Testis (tissue), 3 donors: Measurements from ENCODE around the gene SYPL1. TPM values are rescaled to one million over a fixed set of nuclear protein-coding genes. Genes with fewer than 3 reads are reported as not detected.

ENCODE experiments used
- DNase-seq: peaks from one replicate; pipeline ENCODE4 v3.0.0-alpha.2; 2019
- H3K27ac ChIP-seq, 2 donors: fragments of 200-600 bp; sonication (generic); one replicate each; pipeline ENCODE4 v1.5.1; 2019
- H3K27me3 ChIP-seq: fragments of 200-600 bp; sonication (generic); one replicate; pipeline ENCODE4 v1.5.1; 2019
- H3K36me3 ChIP-seq: fragments of 200-600 bp; sonication (generic); one replicate; pipeline ENCODE4 v1.5.1; 2017; ENCODE audit warnings: low read depth; ENCODE audit errors: missing control alignments
- H3K4me1 ChIP-seq: fragments of 200-600 bp; sonication (generic); one replicate; pipeline ENCODE4 v1.5.1; 2019
- H3K4me3 ChIP-seq, 2 donors: fragments of 200-600 bp; sonication (generic); one replicate each; pipeline ENCODE4 v1.5.1; 2017 to 2019
- H3K9me3 ChIP-seq: fragments of 200-600 bp; sonication (generic); one replicate; pipeline ENCODE4 v1.5.1; 2017
- POLR2A ChIP-seq: fragments of 450-650 bp; IDR thresholded peaks from one replicate; pipeline ENCODE4 v1.6.1; 2017; ENCODE audit warnings: antibody characterized with exemption, mild to moderate bottlenecking, moderate library complexity
- WGBS, 2 donors: methylation state at CpG; one replicate each; pipeline ENCODE4 v1.1.5; 2018; 5-methylcytosine and 5-hydroxymethylcytosine counted together
- intact Hi-C: fragments of 100-400 bp; cut with DNase I; formaldehyde crosslinking; loops from one replicate; pipeline ENCODE4 v1.15.1; 2023; ENCODE audit warnings: low total_unique reads
- polyA plus RNA-seq: library from polyadenylated mRNA; stranded (reverse); fragments of 350-450 nt; fragmentation: Illumina TruSeq; extraction: RNeasy Lipid Tissue Mini Kit (QIAGEN cat#74804); gene quantifications from one replicate; pipeline ENCODE4 v1.2.3, GENCODE V29; 2014; ENCODE audit warnings: low read depth, low replicate concordance; ENCODE audit not compliant: insufficient read depth
- total RNA-seq, 2 donors: library from RNA; depleted of rRNA; stranded (reverse); fragments of >200 nt; gene quantifications; one replicate each; pipeline ENCODE4 v1.2.3, GENCODE V29; 2016
- TF ChIP-seq, protein P1 (sequence below), 3 experiments: fragments of 450-650 bp in 2 of 3; fragments of 200-600 bp in 1 of 3; sonication (generic) in 1 of 3; IDR thresholded peaks; one replicate each; pipeline ENCODE4 v1.5.1; 2016 to 2019; ENCODE audit warnings: antibody characterized with exemption in 3 of 3, mild to moderate bottlenecking in 2 of 3, moderate library complexity in 1 of 3

Gene SYPL1
- total and polyA plus RNA-seq, 3 donors from 2014 or later, result 100.0 to 209 (median 116) TPM

GRCh38 chr7:106117786-106118544 is 5.9 kb upstream of the SYPL1 start:
- Histone ChIP-seq H3K27ac (no peak overlapping the region), H3K4me1 (peaks cover 5% of the 10 kb centered on the region), H3K36me3 (no peaks in the 10 kb centered on the region), H3K4me3 (no peak overlapping the region), H3K27me3 (no peaks in the 10 kb centered on the region), H3K9me3 (no peaks in the 10 kb centered on the region)
- TF ChIP-seq, protein P1, sequence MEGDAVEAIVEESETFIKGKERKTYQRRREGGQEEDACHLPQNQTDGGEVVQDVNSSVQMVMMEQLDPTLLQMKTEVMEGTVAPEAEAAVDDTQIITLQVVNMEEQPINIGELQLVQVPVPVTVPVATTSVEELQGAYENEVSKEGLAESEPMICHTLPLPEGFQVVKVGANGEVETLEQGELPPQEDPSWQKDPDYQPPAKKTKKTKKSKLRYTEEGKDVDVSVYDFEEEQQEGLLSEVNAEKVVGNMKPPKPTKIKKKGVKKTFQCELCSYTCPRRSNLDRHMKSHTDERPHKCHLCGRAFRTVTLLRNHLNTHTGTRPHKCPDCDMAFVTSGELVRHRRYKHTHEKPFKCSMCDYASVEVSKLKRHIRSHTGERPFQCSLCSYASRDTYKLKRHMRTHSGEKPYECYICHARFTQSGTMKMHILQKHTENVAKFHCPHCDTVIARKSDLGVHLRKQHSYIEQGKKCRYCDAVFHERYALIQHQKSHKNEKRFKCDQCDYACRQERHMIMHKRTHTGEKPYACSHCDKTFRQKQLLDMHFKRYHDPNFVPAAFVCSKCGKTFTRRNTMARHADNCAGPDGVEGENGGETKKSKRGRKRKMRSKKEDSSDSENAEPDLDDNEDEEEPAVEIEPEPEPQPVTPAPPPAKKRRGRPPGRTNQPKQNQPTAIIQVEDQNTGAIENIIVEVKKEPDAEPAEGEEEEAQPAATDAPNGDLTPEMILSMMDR (IDR thresholded peaks at IDR 0.05), result no peak
- no peak for TF ChIP-seq POLR2A
- 94 to 97% methylated on average over 9 of the region's 9 CpGs for WGBS, 2 donors
- no peak for DNase-seq
- intact Hi-C loops, result no loop called here

- H3K4me3 ChIP-seq, result no peak overlapping the region
- no peak for DNase-seq
- H3K4me1 ChIP-seq, result peaks cover 5% of the 10 kb centered on the region
- TF ChIP-seq, protein P1 (IDR thresholded peaks at IDR 0.05), result no peak
- no peak for TF ChIP-seq POLR2A
- WGBS, 2 donors, result 79 to 84% methylated on average over 6 of the region's 6 CpGs
- H3K9me3 ChIP-seq, result no peaks in the 10 kb centered on the region
- no peaks in the 10 kb centered on the region for H3K27me3 ChIP-seq
- intact Hi-C loops, result no loop called here
- H3K27ac ChIP-seq, result no peak overlapping the region
- no peaks in the 10 kb centered on the region for H3K36me3 ChIP-seq
Observed at GRCh38 chr7:106116161-106116704, 4.1 kb upstream of the SYPL1 start.

GRCh38 chr7:106114716-106115383 is 2.7 kb upstream of the SYPL1 start:
- Histone ChIP-seq H3K36me3 (no peaks in the 10 kb centered on the region), H3K9me3 (no peaks in the 10 kb centered on the region), H3K27me3 (no peaks in the 10 kb centered on the region), H3K4me1 (peaks cover 14% of the 10 kb centered on the region), H3K27ac (peak overlapping the region; percentile 55 to 56), H3K4me3 (no peak overlapping the region)
- WGBS, 2 donors, result 67 to 68% methylated on average over 5 of the region's 5 CpGs
- DNase-seq, result no peak
- intact Hi-C loops, result no loop called here
- TF ChIP-seq, protein P1 (IDR thresholded peaks at IDR 0.05), result no peak

DNA sequence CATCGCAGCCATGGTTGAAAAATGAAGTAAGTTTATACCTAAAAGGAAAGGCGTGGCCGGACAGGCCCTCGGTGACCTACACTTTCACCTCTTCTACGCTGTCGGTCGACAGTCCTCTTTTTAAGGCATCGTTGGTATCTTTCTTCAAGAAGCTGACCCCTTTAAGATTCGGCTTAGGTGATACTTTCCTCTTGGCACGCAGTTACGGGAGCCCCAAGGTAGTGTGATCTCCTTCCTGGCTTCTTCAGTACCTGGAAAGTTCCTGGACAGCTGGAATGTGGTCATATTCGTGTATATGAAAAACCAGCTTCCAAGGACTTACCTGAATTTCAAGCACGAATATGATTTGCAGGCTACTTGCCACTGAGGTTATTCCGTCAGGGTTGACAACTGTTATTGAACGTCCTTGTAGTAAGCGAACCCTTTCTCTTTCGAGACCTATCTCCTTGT is 885 bp upstream of the SYPL1 start:
- H3K27ac ChIP-seq, result peak overlapping the region; percentile 85 to 100
- H3K4me1 ChIP-seq, result peaks cover 27% of the 10 kb centered on the region
- WGBS, 2 donors, result 50 to 57% methylated on average over 17 of the region's 17 CpGs
- H3K4me3 ChIP-seq, result peak overlapping the region; percentile 89 to 91
- no peak for DNase-seq
- H3K36me3 ChIP-seq, result no peaks in the 10 kb centered on the region
- no peaks in the 10 kb centered on the region for H3K9me3 ChIP-seq
- intact Hi-C loops, result no loop called here
- TF ChIP-seq POLR2A, result no peak
- TF ChIP-seq, protein P1 (IDR thresholded peaks at IDR 0.05), result no peak
- no peaks in the 10 kb centered on the region for H3K27me3 ChIP-seq
